Small intestine (tissue), 7 donors: ENCODE results near the gene SYCE3. TPM values are rescaled to one million over a fixed set of nuclear protein-coding genes. Genes with fewer than 3 reads are reported as not detected.
"Not testable (repeated sequence)": the region's sequence is repeated elsewhere in the genome, so short reads cannot be mapped to it uniquely, and the experiment has no call there.

ENCODE experiments used
- DNase-seq, 2 donors: peaks; one replicate each; pipeline versions ENCODE4 v3.0.0 to v3.0.0-alpha.2; 2013
- FAIRE-seq: peaks from 2 replicates; lab custom pipeline; 2012; peaks lifted over from hg19 to GRCh38; lab: Jason Lieb, UNC
- H3K27ac ChIP-seq, 3 donors: one replicate each; pipeline ENCODE4 v1.5.1; 2013; ENCODE audit warnings: low read length in 2 of 3, mild to moderate bottlenecking in 2 of 3, control low read depth in 1 of 3, inconsistent platforms in 1 of 3, low read depth in 1 of 3, moderate library complexity in 1 of 3
- H3K27me3 ChIP-seq, 3 donors: one replicate each; pipeline ENCODE4 v1.6.1; 2013; ENCODE audit warnings: low read length in 3 of 3, inconsistent platforms in 1 of 3; ENCODE audit not compliant: control insufficient read depth in 3 of 3, insufficient read depth in 3 of 3
- H3K36me3 ChIP-seq, 3 donors: one replicate each; pipeline ENCODE4 v1.6.1; 2013; ENCODE audit warnings: low read length in 3 of 3, inconsistent platforms in 1 of 3, low read depth in 1 of 3, mild to moderate bottlenecking in 1 of 3, moderate library complexity in 1 of 3; ENCODE audit not compliant: control insufficient read depth in 3 of 3, insufficient read depth in 2 of 3
- H3K4me1 ChIP-seq, 3 donors: one replicate each; pipeline ENCODE4 v1.6.1; 2013; ENCODE audit warnings: low read length in 2 of 3, inconsistent platforms in 1 of 3, low read depth in 1 of 3, mild to moderate bottlenecking in 1 of 3, moderate library complexity in 1 of 3; ENCODE audit not compliant: control insufficient read depth in 3 of 3, insufficient read depth in 2 of 3
- H3K4me3 ChIP-seq, 3 donors: one replicate each; pipeline ENCODE4 v1.5.1; 2013; ENCODE audit warnings: low read length in 3 of 3, control low read depth in 1 of 3, inconsistent platforms in 1 of 3, low read depth in 1 of 3, mild to moderate bottlenecking in 1 of 3, moderate library complexity in 1 of 3
- H3K9me3 ChIP-seq, 2 donors: one replicate each; pipeline ENCODE4 v1.6.1; 2013; ENCODE audit warnings: low read depth in 1 of 2, low read length in 1 of 2; ENCODE audit not compliant: control insufficient read depth in 2 of 2, insufficient read depth in 1 of 2
- WGBS, 3 donors: extraction: QIAGEN DNeasy Blood & Tissue Kit; methylation state at CpG; one replicate each; pipeline ENCODE4 v1.1.7; 2013; 5-methylcytosine and 5-hydroxymethylcytosine counted together
- polyA plus RNA-seq, 4 donors: library from polyadenylated mRNA; stranded (reverse) in 3 of 4; unstranded in 1 of 4; fragments of 200-250 nt in 3 of 4; fragments of 120-200 nt in 1 of 4; gene quantifications; one replicate each; pipeline versions ENCODE4 v1.2.1 to v1.2.3, GENCODE V29; 2013
- donor health status: healthy with polysubstance abuse.
- donor health status: control.
- donor health status: control.
- donor health status: Bipolar disorder and iron deficiency.
- donor health status: healthy.

Gene SYCE3
- polyA plus RNA-seq, 4 donors: 0.33 TPM; not detected in 3

- H3K27me3 ChIP-seq: peaks cover 0 to 36% (median 0%) of the 10 kb centered on the region in 3 donors
- FAIRE-seq: no peak
- H3K27ac ChIP-seq: peak overlapping the region in 1 of 3 donors; percentile 64
- H3K9me3 ChIP-seq: no peaks in the 10 kb centered on the region
- H3K36me3 ChIP-seq: no peaks in the 10 kb centered on the region
- WGBS, 3 donors: 87 to 96% (median 89%) methylated on average over 19 of the region's 19 CpGs
- H3K4me3 ChIP-seq: no peak overlapping the region
- H3K4me1 ChIP-seq: peaks cover 0 to 18% (median 5%) of the 10 kb centered on the region in 3 donors
- DNase-seq: no peak
Measured at GRCh38 chr22:50542416-50542927, 20.2 kb downstream of the SYCE3 start.

- peak overlapping the region in 2 of 3 donors; percentile 16 to 88 for H3K27ac ChIP-seq
- not testable (repeated sequence) for H3K9me3 ChIP-seq, H3K4me3 ChIP-seq, FAIRE-seq, H3K36me3 ChIP-seq
- 41 to 54% (median 48%) methylated on average over 5 of the region's 5 CpGs for WGBS, 3 donors
- DNase-seq: peak in 1 of 2 donors; percentile 62
- H3K27me3 ChIP-seq: peaks cover 0 to 30% (median 0%) of the 10 kb centered on the region in 3 donors
- peaks cover 0 to 18% (median 5%) of the 10 kb centered on the region in 3 donors for H3K4me1 ChIP-seq
Measured at GRCh38 chr22:50541667-50542026, 21.1 kb downstream of the SYCE3 start.

- 69 to 84% (median 77%) methylated on average over 10 of the region's 10 CpGs for WGBS, 3 donors
- H3K9me3 ChIP-seq: no peaks in the 10 kb centered on the region
- peaks cover 0 to 17% (median 0%) of the 10 kb centered on the region in 3 donors for H3K27me3 ChIP-seq
- peak overlapping the region in 2 of 3 donors; percentile 71 to 86 for H3K27ac ChIP-seq
- H3K4me3 ChIP-seq: no peak overlapping the region
- FAIRE-seq: no peak
- H3K4me1 ChIP-seq: peaks cover 0 to 18% (median 5%) of the 10 kb centered on the region in 3 donors
- H3K36me3 ChIP-seq: no peaks in the 10 kb centered on the region
- no peak for DNase-seq
Measured at GRCh38 chr22:50540381-50540780, 22.3 kb downstream of the SYCE3 start.

DNA sequence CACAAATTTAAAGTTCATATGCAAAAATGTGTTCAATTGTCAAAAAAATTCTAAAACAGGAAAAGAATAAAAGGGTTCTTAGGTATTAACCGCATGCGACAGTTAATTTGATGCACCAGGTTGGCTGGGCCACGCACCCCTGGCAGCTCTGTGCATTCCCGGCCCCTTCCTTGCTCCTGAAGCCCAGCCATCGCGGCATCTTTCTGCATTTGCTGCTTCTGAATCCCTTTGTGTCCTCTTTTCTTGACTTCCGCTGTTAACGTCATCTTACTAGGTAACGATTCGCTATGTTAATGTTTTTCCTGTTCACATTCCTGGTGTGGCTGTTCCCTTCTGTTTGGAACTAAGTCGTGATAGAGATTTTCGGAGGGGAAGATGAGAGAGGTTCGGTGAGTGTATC, 25.0 kb downstream of the SYCE3 start:
- peaks cover 0 to 26% (median 5%) of the 10 kb centered on the region in 3 donors for H3K4me1 ChIP-seq
- no peak overlapping the region for H3K4me3 ChIP-seq

GRCh38 chr22:50536226-50536625, 26.5 kb downstream of the SYCE3 start:
- Histone ChIP-seq H3K4me3 (no peak overlapping the region), H3K36me3 (no peaks in the 10 kb centered on the region), H3K27ac (no peak overlapping the region), H3K9me3 (no peaks in the 10 kb centered on the region), H3K4me1 (peaks cover 0 to 35% (median 5%) of the 10 kb centered on the region in 3 donors), H3K27me3 (peaks cover 0 to 21% (median 0%) of the 10 kb centered on the region in 3 donors)
- DNase-seq: no peak
- FAIRE-seq: no peak
- WGBS, 3 donors: 55 to 71% (median 71%) methylated on average over 3 of the region's 3 CpGs

More for the DNA sequence above, 25.0 kb downstream of the SYCE3 start:
- DNase-seq: no peak
- H3K36me3 ChIP-seq: no peaks in the 10 kb centered on the region
- H3K9me3 ChIP-seq: no peaks in the 10 kb centered on the region
- no peak for FAIRE-seq
- WGBS, 3 donors: 87 to 96% (median 93%) methylated on average over 13 of the region's 13 CpGs
- H3K27ac ChIP-seq: peak overlapping the region in 1 of 3 donors; percentile 75
- H3K27me3 ChIP-seq: peaks cover 0 to 9% (median 0%) of the 10 kb centered on the region in 3 donors

DNA sequence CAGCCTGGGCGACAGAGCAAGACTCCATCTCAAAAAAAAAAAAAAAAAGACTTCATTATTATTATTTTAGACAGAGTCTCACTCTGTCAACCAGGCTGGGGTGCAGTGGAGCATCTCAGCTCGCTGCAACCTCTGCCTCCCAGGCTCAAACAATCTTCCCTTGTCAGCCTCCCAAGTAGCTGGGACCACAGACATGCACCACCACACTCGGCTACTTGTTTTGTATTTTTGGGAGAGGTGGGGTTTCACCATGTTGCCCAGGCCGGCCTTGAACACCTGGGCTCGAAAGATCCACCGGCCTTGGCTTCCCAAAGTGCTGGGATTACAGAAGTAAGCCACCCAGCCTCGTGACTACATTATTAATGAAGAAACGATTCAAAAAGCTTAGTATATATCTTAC, 27.6 kb downstream of the SYCE3 start:
- peaks cover 0 to 33% (median 0%) of the 10 kb centered on the region in 3 donors for H3K27me3 ChIP-seq
- DNase-seq (no peak), FAIRE-seq (no peak)
- no peak overlapping the region for H3K4me3 ChIP-seq
- WGBS, 3 donors: 84 to 89% (median 89%) methylated on average over 7 to 8 of the region's 8 CpGs
- no peaks in the 10 kb centered on the region for H3K36me3 ChIP-seq
- H3K4me1 ChIP-seq: peaks cover 0 to 46% (median 5%) of the 10 kb centered on the region in 3 donors
- H3K27ac ChIP-seq: peak overlapping the region in 1 of 3 donors; percentile 43
- no peaks in the 10 kb centered on the region for H3K9me3 ChIP-seq

- not testable (repeated sequence) for H3K9me3 ChIP-seq, DNase-seq, FAIRE-seq, H3K36me3 ChIP-seq, H3K4me3 ChIP-seq
- Histone ChIP-seq H3K27ac (peak overlapping the region in 1 of 3 donors; percentile 78), H3K27me3 (peaks cover 0 to 36% (median 0%) of the 10 kb centered on the region in 3 donors), H3K4me1 (peaks cover 2 to 49% (median 3%) of the 10 kb centered on the region in 3 donors)
- 53 to 68% (median 60%) methylated on average over 21 of the region's 21 CpGs for WGBS, 3 donors
Measured at GRCh38 chr22:50533856-50534711, 28.6 kb downstream of the SYCE3 start.
